ENCODE data around the gene PILRA. TPM values are rescaled to one million over a fixed set of nuclear protein-coding genes. Genes with fewer than 3 reads are reported as not detected.

PILRA gene
- total and polyA plus RNA-seq, 8 donors, result 0.88 to 7.6 (median 3.7) TPM

DNA sequence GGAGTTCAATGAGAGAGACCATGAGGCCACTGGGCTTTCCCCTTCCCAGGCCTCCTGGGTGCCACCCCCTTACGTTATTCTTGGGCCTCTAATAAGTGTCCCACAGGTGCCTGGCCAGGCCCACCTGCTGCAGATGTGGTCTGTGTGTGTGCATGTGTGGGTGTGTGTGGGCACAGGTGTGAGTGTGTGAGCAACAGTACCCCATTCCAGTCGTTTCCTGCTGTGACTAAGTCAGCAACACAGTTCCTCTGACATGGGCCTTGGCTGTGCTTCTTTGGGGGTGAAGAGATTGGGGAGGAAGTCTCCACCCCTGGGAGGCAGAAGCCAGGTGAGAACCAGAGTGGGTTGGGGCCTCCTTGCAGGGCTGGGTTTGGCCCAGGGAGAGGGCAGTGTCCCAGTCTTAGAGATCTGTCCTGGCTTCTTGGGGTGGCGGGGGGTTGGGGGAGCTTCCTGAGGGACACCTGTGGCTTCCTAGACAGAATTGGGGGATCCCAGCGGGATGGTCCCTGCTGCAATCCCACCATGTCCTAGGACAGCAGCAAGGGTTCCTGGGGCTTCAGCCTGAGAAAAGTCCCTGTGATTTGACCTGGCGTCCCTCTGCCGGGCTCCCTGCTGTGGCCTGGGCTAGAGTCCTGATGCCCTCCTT is 19.5 kb upstream of the PILRA start:
- FAIRE-seq (no peak), ATAC-seq (no peak), DNase-seq (no peak)
- Histone ChIP-seq H3K4me3 (no peak overlapping the region), H3K27ac (no peak overlapping the region), H3K4me1 (no peaks in the 10 kb centered on the region), H3K9me3 (no peaks in the 10 kb centered on the region), H3K36me3 (peaks cover 0 to 44% (median 6%) of the 10 kb centered on the region in 3 donors), H3K27me3 (no peaks in the 10 kb centered on the region)
- TF ChIP-seq, protein P1, sequence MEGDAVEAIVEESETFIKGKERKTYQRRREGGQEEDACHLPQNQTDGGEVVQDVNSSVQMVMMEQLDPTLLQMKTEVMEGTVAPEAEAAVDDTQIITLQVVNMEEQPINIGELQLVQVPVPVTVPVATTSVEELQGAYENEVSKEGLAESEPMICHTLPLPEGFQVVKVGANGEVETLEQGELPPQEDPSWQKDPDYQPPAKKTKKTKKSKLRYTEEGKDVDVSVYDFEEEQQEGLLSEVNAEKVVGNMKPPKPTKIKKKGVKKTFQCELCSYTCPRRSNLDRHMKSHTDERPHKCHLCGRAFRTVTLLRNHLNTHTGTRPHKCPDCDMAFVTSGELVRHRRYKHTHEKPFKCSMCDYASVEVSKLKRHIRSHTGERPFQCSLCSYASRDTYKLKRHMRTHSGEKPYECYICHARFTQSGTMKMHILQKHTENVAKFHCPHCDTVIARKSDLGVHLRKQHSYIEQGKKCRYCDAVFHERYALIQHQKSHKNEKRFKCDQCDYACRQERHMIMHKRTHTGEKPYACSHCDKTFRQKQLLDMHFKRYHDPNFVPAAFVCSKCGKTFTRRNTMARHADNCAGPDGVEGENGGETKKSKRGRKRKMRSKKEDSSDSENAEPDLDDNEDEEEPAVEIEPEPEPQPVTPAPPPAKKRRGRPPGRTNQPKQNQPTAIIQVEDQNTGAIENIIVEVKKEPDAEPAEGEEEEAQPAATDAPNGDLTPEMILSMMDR (IDR thresholded peaks at IDR 0.05), result no peak
- intact Hi-C loops (cut with DNase I), result no loop called here
- 87% methylated on average over 6 of the region's 6 CpGs for WGBS, 2 donors

DNA sequence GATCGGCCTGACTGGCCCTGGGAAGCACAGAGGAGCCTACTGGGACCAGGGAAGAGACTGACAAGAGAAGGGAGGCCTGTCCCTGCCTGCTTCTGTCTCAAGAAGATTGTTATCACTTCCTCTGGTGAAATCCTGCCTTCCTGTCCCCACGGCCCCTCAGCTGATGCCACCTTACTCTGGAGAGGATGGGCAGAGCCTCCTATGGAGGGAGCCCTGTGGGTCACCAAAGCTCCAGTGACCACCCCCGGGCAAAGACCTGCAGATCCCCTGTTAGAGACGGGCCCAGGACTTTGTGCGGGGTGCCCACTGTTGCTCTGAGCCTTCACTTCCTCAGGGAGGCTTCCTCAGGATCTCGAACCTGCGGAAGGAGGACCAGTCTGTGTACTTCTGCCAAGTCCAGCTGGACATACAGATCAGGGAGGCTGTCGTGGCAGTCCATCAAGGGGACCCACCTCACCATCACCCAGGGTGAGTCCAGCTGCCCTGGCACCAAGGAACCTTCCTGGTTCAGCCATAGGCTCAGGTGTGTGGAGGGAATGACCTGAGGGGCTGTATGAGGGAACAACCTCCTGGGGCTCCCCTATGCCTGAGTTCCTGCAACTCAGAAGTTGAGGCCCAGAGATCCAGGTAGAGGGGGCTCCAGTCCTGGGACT is 16.7 kb upstream of the PILRA start:
- no peak overlapping the region for H3K27ac ChIP-seq

GRCh38 chr7:100357131-100357561 is 16.1 kb upstream of the PILRA start:
- intact Hi-C loops (cut with DNase I), result no loop called here

More for the DNA sequence above, 16.7 kb upstream of the PILRA start:
- Histone ChIP-seq H3K9me3 (no peaks in the 10 kb centered on the region), H3K4me3 (no peak overlapping the region), H3K27me3 (no peaks in the 10 kb centered on the region), H3K4me1 (no peaks in the 10 kb centered on the region), H3K36me3 (peaks cover 0 to 54% (median 24%) of the 10 kb centered on the region in 3 donors)
- 92 to 94% methylated on average over 8 of the region's 8 CpGs for WGBS, 2 donors
- FAIRE-seq (no peak), DNase-seq (no peak), ATAC-seq (no peak)
- TF ChIP-seq, protein P1 (IDR thresholded peaks at IDR 0.05), result no peak
- intact Hi-C loops (cut with DNase I), result no loop called here

GRCh38 chr7:100358027-100358856 is 15.0 kb upstream of the PILRA start, which contains the start of gene PILRB:
TSS of gene PILRB (plus strand) at chr7:100358117. CDS start at chr7:100358303, 186 bp downstream.
- Histone ChIP-seq H3K36me3 (peaks cover 3 to 64% (median 26%) of the 10 kb centered on the region in 3 donors), H3K4me1 (no peaks in the 10 kb centered on the region), H3K9me3 (no peaks in the 10 kb centered on the region), H3K27me3 (no peaks in the 10 kb centered on the region), H3K4me3 (no peak within 1 kb of the TSS), H3K27ac (no peak within 1 kb of the TSS)
- ATAC-seq (peak in 2 of 4 donors; percentile 6 to 25), DNase-seq (no peak), FAIRE-seq (no peak)
- TF ChIP-seq, protein P1 (IDR thresholded peaks at IDR 0.05), result no peak
- 85 to 87% methylated on average over 11 of the region's 11 CpGs for WGBS, 2 donors
- intact Hi-C loops (cut with DNase I), result no loop called here

More at GRCh38 chr7:100357131-100357561, 16.1 kb upstream of the PILRA start:
- FAIRE-seq (no peak), ATAC-seq (no peak), DNase-seq (no peak)
- TF ChIP-seq, protein P1 (IDR thresholded peaks at IDR 0.05), result no peak
- Histone ChIP-seq H3K9me3 (no peaks in the 10 kb centered on the region), H3K27me3 (no peaks in the 10 kb centered on the region), H3K4me3 (no peak overlapping the region), H3K36me3 (peaks cover under 1 to 60% (median 26%) of the 10 kb centered on the region in 3 donors), H3K27ac (no peak overlapping the region), H3K4me1 (no peaks in the 10 kb centered on the region)
- 91 to 97% methylated on average over 6 of the region's 6 CpGs for WGBS, 2 donors

All from pancreas (tissue), 10 donors.